HepG2 (cell line): ENCODE results near the gene HNF1B. TPM values are rescaled to one million over a fixed set of nuclear protein-coding genes. Genes with fewer than 3 reads are reported as not detected.

Experiments
- ARHGAP35 ChIP-seq: sonication (generic); formaldehyde crosslinking; IDR thresholded peaks from 2 replicates; pipeline ENCODE4 v1.9.0; 2022; ENCODE audit warnings: mild to moderate bottlenecking, inconsistent platforms, moderate library complexity, missing genetic modification reagents, borderline replicate concordance
- CC2D1A ChIP-seq: sonication (generic); formaldehyde crosslinking; IDR thresholded peaks from 2 replicates; pipeline ENCODE4 v1.8.1; 2023; ENCODE audit warnings: mild to moderate bottlenecking, missing genetic modification reagents
- FOSL1 ChIP-seq: sonication (generic); formaldehyde crosslinking; IDR thresholded peaks from 2 replicates; pipeline ENCODE4 v1.9.0; 2021; ENCODE audit warnings: missing genetic modification reagents, borderline replicate concordance
- MAF1 ChIP-seq: sonication (generic); formaldehyde crosslinking; IDR thresholded peaks from 2 replicates; pipeline ENCODE4 v1.5.0; 2020; ENCODE audit warnings: missing genetic modification reagents, borderline replicate concordance
- ONECUT2 ChIP-seq: sonication (generic); formaldehyde crosslinking; IDR thresholded peaks from 2 replicates; pipeline ENCODE4 v1.4.0; 2020; ENCODE audit warnings: missing genetic modification reagents
- POLR2AphosphoS5 ChIP-seq: IDR thresholded peaks from 2 replicates; pipeline ENCODE4 v1.6.1; 2012; ENCODE audit warnings: low read depth, low read length
- RAD21 ChIP-seq: fragments of 450-650 bp; formaldehyde crosslinking; IDR thresholded peaks from 2 replicates; pipeline ENCODE4 v1.5.0; 2020; ENCODE audit warnings: mild to moderate bottlenecking
- SCMH1 ChIP-seq: sonication (generic); formaldehyde crosslinking; IDR thresholded peaks from 2 replicates; pipeline ENCODE4 v1.9.0; 2021; ENCODE audit warnings: missing genetic modification reagents, mild to moderate bottlenecking, borderline replicate concordance
- SRSF1 ChIP-seq: fragments of 200-400 bp; formaldehyde crosslinking; optimal IDR thresholded peaks from 2 replicates; pipeline ENCODE3; 2017; ENCODE audit warnings: mild to moderate bottlenecking, low read depth, low read length, moderate library complexity
- ZNF383 ChIP-seq: sonication (generic); formaldehyde crosslinking; IDR thresholded peaks from 2 replicates; pipeline ENCODE4 v1.4.0; 2020; ENCODE audit warnings: missing genetic modification reagents, mild to moderate bottlenecking, borderline replicate concordance
- polyA plus RNA-seq, 8 experiments: library from polyadenylated mRNA; depleted of rRNA in 3 of 8; stranded (reverse) in 7 of 8; unstranded in 1 of 8; fragments of >200 nt; fragmentation: Illumina TruSeq in 4 of 8; extraction: Trizol in 4 of 8; gene quantifications; 2 replicates each; pipeline versions ENCODE4 v1.2.1 to v1.2.3, GENCODE V29; 2011 to 2016; ENCODE audit warnings: low read depth in 4 of 8, missing spikeins in 1 of 8, mixed read lengths in 1 of 8; ENCODE audit not compliant: insufficient read depth in 1 of 8
- total RNA-seq, 5 experiments: library from RNA; depleted of rRNA; stranded (reverse); fragments of >200 nt; fragmentation: Illumina TruSeq; extraction: Trizol; gene quantifications; 2 replicates each; pipeline ENCODE4 v1.2.3, GENCODE V29; 2016; ENCODE audit warnings: low read depth in 1 of 5
- TF ChIP-seq, protein P1 (sequence below): sonication (generic); formaldehyde crosslinking; IDR thresholded peaks from 2 replicates; pipeline ENCODE4 v1.4.0; 2020; ENCODE audit warnings: missing genetic modification reagents, borderline replicate concordance
- TF ChIP-seq, protein P2 (sequence below): sonication (generic); formaldehyde crosslinking; IDR thresholded peaks from 2 replicates; pipeline ENCODE4 v1.4.0; 2020; ENCODE audit warnings: missing genetic modification reagents, borderline replicate concordance
- TF ChIP-seq, protein P3 (sequence below): sonication (generic); formaldehyde crosslinking; IDR thresholded peaks from 2 replicates; pipeline ENCODE4 v1.4.0; 2020; ENCODE audit warnings: missing genetic modification reagents

The HNF1B gene
- total and polyA plus RNA-seq, 2 of the 13 experiments (the other 11 are each of a cell fraction or from before 2014, with no cell fraction given), result 1.9 to 5.3 TPM

DNA sequence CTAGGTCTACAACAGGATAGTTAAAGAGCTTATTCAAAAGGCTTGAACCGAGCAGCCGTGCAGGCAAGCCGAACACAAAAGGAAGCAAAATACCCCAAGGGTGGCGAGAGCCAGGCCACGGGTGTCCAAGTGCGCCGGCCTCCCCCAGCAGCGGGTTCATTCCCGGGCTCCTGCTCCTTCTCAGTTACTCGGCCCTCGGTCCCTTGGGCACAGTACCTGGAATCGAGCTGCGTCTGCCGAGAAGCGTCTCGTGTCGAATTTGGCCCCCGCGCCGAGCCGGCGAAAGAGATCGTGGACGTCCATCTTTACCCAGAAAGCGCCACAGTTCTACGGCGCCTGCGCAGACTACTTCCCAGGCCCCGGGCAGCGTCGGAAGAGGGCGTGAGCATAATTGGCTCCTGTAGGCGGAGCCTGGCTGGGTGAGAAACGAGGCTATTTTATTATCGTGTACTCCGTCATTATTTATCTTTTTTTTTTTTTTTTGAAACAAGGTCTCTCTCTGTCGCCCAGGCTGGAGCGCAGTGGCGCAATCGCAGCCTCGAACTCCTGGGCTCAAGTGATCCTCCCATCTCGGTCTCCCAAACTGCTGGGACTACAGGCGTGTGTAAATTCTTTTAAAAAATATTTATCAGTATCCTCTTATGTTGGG, 101.6 kb downstream of the HNF1B start, which contains the start of gene DDX52 (continued):
- TF ChIP-seq MAF1 (peak; percentile 51; the same call in 1 of the 2 replicates), RAD21 (CRISPR knock-in tag) (no peak), ARHGAP35 (CRISPR knock-in tag) (peak; percentile 71; the same call in 1 of the 2 replicates), ZNF383 (CRISPR knock-in tag) (no peak), SRSF1 (peak; percentile 44), POLR2AphosphoS5 (peak; percentile 89), FOSL1 (CRISPR knock-in tag) (no peak), ONECUT2 (0 out of 2 replicates have a peak, but pooled peaks have one; percentile 20), CC2D1A (CRISPR knock-in tag) (0 out of 2 replicates have a peak, but pooled peaks have one; percentile 25), SCMH1 (CRISPR knock-in tag) (no peak)
- TF ChIP-seq, protein P1, sequence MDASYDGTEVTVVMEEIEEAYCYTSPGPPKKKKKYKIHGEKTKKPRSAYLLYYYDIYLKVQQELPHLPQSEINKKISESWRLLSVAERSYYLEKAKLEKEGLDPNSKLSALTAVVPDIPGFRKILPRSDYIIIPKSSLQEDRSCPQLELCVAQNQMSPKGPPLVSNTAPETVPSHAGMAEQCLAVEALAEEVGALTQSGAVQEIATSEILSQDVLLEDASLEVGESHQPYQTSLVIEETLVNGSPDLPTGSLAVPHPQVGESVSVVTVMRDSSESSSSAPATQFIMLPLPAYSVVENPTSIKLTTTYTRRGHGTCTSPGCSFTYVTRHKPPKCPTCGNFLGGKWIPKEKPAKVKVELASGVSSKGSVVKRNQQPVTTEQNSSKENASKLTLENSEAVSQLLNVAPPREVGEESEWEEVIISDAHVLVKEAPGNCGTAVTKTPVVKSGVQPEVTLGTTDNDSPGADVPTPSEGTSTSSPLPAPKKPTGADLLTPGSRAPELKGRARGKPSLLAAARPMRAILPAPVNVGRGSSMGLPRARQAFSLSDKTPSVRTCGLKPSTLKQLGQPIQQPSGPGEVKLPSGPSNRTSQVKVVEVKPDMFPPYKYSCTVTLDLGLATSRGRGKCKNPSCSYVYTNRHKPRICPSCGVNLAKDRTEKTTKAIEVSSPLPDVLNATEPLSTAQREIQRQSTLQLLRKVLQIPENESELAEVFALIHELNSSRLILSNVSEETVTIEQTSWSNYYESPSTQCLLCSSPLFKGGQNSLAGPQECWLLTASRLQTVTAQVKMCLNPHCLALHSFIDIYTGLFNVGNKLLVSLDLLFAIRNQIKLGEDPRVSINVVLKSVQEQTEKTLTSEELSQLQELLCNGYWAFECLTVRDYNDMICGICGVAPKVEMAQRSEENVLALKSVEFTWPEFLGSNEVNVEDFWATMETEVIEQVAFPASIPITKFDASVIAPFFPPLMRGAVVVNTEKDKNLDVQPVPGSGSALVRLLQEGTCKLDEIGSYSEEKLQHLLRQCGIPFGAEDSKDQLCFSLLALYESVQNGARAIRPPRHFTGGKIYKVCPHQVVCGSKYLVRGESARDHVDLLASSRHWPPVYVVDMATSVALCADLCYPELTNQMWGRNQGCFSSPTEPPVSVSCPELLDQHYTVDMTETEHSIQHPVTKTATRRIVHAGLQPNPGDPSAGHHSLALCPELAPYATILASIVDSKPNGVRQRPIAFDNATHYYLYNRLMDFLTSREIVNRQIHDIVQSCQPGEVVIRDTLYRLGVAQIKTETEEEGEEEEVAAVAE (CRISPR knock-in tag), result peak; percentile 34; the same call in 1 of the 2 replicates
- TF ChIP-seq, protein P2, sequence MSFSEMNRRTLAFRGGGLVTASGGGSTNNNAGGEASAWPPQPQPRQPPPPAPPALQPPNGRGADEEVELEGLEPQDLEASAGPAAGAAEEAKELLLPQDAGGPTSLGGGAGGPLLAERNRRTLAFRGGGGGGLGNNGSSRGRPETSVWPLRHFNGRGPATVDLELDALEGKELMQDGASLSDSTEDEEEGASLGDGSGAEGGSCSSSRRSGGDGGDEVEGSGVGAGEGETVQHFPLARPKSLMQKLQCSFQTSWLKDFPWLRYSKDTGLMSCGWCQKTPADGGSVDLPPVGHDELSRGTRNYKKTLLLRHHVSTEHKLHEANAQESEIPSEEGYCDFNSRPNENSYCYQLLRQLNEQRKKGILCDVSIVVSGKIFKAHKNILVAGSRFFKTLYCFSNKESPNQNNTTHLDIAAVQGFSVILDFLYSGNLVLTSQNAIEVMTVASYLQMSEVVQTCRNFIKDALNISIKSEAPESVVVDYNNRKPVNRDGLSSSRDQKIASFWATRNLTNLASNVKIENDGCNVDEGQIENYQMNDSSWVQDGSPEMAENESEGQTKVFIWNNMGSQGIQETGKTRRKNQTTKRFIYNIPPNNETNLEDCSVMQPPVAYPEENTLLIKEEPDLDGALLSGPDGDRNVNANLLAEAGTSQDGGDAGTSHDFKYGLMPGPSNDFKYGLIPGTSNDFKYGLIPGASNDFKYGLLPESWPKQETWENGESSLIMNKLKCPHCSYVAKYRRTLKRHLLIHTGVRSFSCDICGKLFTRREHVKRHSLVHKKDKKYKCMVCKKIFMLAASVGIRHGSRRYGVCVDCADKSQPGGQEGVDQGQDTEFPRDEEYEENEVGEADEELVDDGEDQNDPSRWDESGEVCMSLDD, result peak; percentile 42; the same call in 1 of the 2 replicates
- TF ChIP-seq, protein P3, sequence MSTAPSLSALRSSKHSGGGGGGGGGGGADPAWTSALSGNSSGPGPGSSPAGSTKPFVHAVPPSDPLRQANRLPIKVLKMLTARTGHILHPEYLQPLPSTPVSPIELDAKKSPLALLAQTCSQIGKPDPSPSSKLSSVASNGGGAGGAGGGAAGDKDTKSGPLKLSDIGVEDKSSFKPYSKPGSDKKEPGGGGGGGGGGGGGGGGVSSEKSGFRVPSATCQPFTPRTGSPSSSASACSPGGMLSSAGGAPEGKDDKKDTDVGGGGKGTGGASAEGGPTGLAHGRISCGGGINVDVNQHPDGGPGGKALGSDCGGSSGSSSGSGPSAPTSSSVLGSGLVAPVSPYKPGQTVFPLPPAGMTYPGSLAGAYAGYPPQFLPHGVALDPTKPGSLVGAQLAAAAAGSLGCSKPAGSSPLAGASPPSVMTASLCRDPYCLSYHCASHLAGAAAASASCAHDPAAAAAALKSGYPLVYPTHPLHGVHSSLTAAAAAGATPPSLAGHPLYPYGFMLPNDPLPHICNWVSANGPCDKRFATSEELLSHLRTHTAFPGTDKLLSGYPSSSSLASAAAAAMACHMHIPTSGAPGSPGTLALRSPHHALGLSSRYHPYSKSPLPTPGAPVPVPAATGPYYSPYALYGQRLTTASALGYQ, result peak; percentile 48; the same call in 1 of the 2 replicates
